Measurements from ENCODE around the gene RAMP2.

The RAMP2 gene

GRCh38 chr17:42792545-42792944, 31.5 kb downstream of the RAMP2 start:
- DNase-seq (ENCODE audit: low read depth in 2 of 2), result no peak

DNA sequence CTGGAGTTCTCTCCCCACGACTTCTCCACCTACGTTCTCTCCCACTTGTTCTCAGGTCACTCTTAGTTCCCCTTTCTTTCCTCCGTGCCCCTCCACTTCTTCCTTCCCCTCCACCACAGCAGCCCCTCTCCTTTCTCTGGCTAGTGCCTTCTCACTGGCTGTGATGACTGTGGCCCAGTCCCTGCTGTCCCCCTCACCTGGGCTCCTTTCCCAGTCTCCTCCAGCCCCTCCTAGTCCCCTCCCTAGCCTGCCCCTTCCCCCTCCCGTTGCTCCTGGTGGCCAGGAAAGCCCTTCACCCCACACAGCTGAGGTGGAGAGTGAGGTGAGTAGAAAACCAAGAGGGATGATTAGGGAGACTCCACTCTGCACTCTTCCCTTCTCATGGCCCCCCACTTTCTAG, 34.0 kb downstream of the RAMP2 start:
- no peak for DNase-seq (ENCODE audit: low read depth in 2 of 2)

- no peak for DNase-seq (ENCODE audit: low read depth in 2 of 2)
Measured at GRCh38 chr17:42795465-42795864, 34.4 kb downstream of the RAMP2 start.

- no peak for DNase-seq (ENCODE audit: low read depth in 2 of 2)
Measured at GRCh38 chr17:42796066-42796758, 35.2 kb downstream of the RAMP2 start.

DNA sequence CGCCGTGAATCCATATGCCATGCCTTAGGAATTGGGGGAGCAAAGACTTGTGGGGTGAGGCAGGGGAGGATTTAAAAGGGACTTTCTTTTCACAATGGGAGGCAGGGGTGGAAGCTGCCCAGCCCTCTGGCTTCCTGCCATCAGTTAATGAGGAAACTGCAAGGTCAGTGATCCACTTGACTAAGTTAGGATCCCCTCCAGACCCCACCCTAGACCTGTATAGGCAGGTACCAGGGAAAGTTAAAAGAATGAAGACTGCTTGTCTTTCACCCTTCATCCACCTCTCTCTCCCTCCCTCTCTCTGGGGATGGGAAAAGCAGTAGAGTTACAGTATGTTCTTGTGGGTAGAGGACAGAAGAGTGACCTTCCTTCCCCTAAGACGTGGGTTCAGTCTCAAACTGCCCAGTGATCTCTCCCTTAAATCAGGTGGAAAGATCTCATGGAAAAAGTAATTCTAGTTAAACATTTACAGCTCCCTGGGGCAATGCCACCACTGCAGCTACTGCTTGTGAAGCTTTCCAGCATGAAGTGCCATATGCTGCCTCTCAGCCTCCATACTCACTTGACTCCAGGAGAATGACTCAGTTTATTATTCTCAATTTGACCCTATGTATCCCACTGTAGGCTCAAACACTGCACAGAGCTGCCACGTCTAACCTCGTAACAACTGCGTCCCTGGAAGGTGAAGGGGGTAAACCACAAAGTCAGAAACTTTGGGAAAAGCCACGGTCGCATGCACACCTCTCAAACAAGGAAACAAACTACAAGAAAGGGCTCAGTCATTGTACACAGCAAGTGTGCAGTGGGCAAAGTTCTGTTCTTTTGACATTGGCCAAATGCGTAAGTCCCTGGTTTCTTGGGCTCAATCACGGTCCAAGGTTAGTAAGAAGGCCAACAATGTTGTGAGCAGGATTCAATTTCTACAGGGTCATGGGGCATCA, 36.3 kb downstream of the RAMP2 start:
- DNase-seq (ENCODE audit: low read depth in 2 of 2), result no peak

DNA sequence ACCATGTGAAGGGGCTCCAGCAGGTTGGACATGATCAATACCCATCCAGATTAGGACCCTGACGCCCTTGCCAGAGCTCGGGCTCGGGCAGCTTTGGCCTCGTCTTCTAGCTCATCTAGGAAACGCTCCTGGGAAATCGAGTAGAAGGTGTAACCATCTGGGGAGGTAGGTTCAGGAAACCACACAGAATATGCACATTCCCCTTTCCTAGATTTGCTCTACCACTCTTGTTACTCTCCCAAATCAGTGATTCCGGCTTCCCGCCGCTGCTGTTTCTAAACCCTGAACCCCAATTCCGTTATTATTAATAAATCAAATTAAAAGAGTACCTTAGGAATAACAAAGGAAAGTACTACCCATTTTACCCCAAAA, 37.0 kb downstream of the RAMP2 start:
- DNase-seq (ENCODE audit: low read depth in 2 of 2), result no peak

GRCh38 chr17:42798383-42799380, 37.7 kb downstream of the RAMP2 start, which contains the start of the genes CNTD1 and COA3:
TSS of gene CNTD1 (plus strand) at chr17:42798861. CDS start at chr17:42799068, 207 bp downstream.
TSS of gene COA3 (minus strand) at chr17:42798704. CDS start at chr17:42798681, 23 bp downstream.
- DNase-seq (ENCODE audit: low read depth in 2 of 2), result peak; percentile 74 to 79

GRCh38 chr17:42803074-42803883, 42.3 kb downstream of the RAMP2 start:
- no peak for DNase-seq (ENCODE audit: low read depth in 2 of 2)

DNA sequence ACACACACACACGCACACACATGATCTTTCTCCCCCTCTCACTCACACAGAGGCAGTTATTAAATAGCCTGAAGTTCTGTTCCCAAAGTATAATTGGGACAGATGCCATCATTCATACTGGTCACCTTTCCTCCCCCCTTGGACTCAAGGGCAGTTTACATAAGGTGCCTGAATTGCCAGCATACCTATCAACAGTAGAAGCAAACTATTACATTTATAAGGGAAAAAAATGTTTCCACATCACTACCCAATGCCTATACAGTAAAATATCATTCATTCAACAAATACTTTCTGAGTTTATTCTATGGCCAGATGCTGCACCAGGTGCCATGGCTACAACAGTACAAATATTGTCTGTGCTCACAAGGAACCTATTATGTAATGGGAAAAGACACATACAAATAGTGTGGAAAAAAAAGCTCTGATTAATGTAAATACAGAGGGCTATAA, 43.9 kb downstream of the RAMP2 start:
- DNase-seq (ENCODE audit: low read depth in 2 of 2), result no peak

GRCh38 chr17:42806249-42806648, 45.2 kb downstream of the RAMP2 start:
- no peak for DNase-seq (ENCODE audit: low read depth in 2 of 2)

- DNase-seq (ENCODE audit: low read depth in 2 of 2), result no peak
Measured at GRCh38 chr17:42809250-42809649, 48.2 kb downstream of the RAMP2 start.

Data from stimulated activated CD8-positive, alpha-beta memory T cell treated with anti-CD3 and anti-CD28 coated beads, Interleukin-15, amount 100 ng/mL, for 48 hours (primary cell).